HL-60 (cell line): ENCODE results near the gene TUBG1.

Source experiments
- DNase-seq, 2 experiments: peaks; one replicate each; pipeline ENCODE4 v3.0.0-alpha.2; 2010 to 2020; ENCODE audit warnings: low read depth in 1 of 2, low spot score in 1 of 2
- H3K27ac ChIP-seq: fragments of 250-450 bp; sonication (Bioruptor Pico); replicated peaks from 2 replicates; pipeline ENCODE4 v1.5.1; 2020; ENCODE audit warnings: mild to moderate bottlenecking, moderate library complexity
- H3K27me3 ChIP-seq: fragments of 250-450 bp; sonication (Bioruptor Pico); 2 replicates; pipeline ENCODE4 v1.5.1; 2021; ENCODE audit warnings: mild to moderate bottlenecking, moderate library complexity; ENCODE audit not compliant: insufficient read depth, poor library complexity, severe bottlenecking
- H3K4me3 ChIP-seq: replicated peaks from 2 replicates; pipeline ENCODE4 v1.5.1; 2011; ENCODE audit warnings: mild to moderate bottlenecking, control low read depth, low read length; ENCODE audit not compliant: insufficient read depth
- GABPA ChIP-seq: IDR thresholded peaks from 2 replicates; pipeline ENCODE4 v1.6.1; 2012; ENCODE audit warnings: low read depth
- POLR2AphosphoS5 ChIP-seq: IDR thresholded peaks from 2 replicates; pipeline ENCODE4 v1.6.1; 2012; ENCODE audit warnings: low read depth
- SPI1 ChIP-seq: IDR thresholded peaks from 2 replicates; pipeline ENCODE4 v1.6.1; 2012; ENCODE audit warnings: low read depth, mild to moderate bottlenecking, borderline replicate concordance
- TF ChIP-seq, protein P1 (sequence below): IDR thresholded peaks from 2 replicates; pipeline ENCODE4 v1.6.1; 2012; ENCODE audit warnings: low read depth; ENCODE audit not compliant: insufficient replicate concordance
- TF ChIP-seq, protein P2 (sequence below): IDR thresholded peaks from one replicate; pipeline ENCODE4 v1.5.1; 2011; ENCODE audit warnings: low read length, control low read depth, inconsistent platforms; ENCODE audit not compliant: insufficient read depth

The TUBG1 gene

DNA sequence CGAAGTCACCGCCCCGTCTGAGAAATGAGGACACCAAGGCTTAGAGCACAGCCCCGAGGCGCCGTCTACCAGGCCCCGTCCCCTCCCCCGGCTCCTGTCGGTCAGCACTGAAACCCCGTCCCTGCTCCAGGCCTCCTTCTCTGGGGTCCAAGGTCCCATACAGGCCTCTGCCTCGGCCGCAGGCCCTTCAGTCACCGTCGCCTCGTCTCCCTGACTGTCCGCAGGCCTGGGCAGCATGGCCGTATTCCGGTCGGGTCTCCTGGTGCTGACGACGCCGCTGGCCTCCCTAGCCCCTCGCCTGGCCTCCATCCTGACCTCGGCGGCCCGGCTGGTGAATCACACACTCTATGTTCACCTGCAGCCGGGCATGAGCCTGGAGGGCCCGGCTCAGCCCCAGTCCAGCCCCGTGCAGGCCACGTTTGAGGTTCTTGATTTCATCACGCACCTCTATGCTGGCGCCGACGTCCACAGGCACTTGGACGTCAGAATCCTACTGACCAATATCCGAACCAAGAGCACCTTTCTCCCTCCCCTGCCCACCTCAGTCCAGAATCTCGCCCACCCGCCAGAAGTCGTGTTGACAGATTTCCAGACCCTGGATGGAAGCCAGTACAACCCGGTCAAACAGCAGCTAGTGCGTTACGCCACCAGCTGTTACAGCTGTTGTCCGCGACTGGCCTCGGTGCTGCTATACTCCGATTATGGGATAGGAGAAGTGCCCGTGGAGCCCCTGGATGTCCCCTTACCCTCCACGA lies 46.9 kb upstream of the TUBG1 start:
- Histone ChIP-seq H3K4me3 (peak overlapping the region; percentile 85), H3K27me3 (no peaks in the 10 kb centered on the region), H3K27ac (peak overlapping the region; percentile 94)
- DNase-seq = peak in 1 of 2 experiments; percentile 49
- TF ChIP-seq, protein P1, sequence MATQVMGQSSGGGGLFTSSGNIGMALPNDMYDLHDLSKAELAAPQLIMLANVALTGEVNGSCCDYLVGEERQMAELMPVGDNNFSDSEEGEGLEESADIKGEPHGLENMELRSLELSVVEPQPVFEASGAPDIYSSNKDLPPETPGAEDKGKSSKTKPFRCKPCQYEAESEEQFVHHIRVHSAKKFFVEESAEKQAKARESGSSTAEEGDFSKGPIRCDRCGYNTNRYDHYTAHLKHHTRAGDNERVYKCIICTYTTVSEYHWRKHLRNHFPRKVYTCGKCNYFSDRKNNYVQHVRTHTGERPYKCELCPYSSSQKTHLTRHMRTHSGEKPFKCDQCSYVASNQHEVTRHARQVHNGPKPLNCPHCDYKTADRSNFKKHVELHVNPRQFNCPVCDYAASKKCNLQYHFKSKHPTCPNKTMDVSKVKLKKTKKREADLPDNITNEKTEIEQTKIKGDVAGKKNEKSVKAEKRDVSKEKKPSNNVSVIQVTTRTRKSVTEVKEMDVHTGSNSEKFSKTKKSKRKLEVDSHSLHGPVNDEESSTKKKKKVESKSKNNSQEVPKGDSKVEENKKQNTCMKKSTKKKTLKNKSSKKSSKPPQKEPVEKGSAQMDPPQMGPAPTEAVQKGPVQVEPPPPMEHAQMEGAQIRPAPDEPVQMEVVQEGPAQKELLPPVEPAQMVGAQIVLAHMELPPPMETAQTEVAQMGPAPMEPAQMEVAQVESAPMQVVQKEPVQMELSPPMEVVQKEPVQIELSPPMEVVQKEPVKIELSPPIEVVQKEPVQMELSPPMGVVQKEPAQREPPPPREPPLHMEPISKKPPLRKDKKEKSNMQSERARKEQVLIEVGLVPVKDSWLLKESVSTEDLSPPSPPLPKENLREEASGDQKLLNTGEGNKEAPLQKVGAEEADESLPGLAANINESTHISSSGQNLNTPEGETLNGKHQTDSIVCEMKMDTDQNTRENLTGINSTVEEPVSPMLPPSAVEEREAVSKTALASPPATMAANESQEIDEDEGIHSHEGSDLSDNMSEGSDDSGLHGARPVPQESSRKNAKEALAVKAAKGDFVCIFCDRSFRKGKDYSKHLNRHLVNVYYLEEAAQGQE = peak; percentile 13
- TF ChIP-seq SPI1 = no peak
- no peak for TF ChIP-seq GABPA
- peak; percentile 36 for TF ChIP-seq POLR2AphosphoS5
- TF ChIP-seq, protein P2, sequence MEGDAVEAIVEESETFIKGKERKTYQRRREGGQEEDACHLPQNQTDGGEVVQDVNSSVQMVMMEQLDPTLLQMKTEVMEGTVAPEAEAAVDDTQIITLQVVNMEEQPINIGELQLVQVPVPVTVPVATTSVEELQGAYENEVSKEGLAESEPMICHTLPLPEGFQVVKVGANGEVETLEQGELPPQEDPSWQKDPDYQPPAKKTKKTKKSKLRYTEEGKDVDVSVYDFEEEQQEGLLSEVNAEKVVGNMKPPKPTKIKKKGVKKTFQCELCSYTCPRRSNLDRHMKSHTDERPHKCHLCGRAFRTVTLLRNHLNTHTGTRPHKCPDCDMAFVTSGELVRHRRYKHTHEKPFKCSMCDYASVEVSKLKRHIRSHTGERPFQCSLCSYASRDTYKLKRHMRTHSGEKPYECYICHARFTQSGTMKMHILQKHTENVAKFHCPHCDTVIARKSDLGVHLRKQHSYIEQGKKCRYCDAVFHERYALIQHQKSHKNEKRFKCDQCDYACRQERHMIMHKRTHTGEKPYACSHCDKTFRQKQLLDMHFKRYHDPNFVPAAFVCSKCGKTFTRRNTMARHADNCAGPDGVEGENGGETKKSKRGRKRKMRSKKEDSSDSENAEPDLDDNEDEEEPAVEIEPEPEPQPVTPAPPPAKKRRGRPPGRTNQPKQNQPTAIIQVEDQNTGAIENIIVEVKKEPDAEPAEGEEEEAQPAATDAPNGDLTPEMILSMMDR = no peak

DNA sequence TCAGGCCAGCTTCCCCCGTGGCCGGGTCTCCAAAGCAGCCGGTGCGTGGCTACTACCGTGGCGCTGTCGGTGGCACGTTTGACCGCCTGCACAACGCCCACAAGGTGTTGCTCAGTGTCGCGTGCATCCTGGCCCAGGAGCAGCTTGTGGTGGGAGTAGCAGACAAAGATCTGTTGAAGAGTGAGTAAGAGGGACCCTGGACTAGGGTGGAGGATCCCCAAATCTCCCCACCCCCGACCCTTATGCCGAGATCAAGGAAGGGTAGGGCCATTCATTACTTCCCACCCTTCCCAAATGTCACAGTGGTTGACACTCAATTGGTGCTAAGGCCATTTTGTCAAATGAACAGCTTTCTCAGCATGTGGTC lies 46.4 kb upstream of the TUBG1 start:
- Histone ChIP-seq H3K27me3 (no peaks in the 10 kb centered on the region), H3K4me3 (peak overlapping the region; percentile 85), H3K27ac (peak overlapping the region; percentile 94)
- TF ChIP-seq, protein P1 = no peak
- no peak for DNase-seq

DNA sequence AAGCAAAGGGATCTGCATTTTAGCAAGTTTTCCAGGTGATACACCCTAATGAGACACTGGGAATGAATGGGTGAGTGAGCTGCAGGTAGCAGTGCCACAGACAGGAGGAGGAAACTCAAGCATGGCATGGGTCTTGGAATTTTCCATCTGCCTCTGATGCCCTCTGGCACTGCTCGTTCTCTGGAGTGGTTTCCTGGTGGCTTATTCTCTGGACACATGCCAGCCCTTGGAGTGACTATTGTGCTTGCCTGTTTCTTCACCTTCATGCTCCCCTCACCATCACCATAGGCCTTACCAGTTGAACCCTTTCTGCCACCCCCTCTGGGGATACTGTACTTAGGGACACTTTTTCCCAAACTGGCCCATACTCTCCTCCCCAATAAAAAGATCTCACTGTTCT lies 45.9 kb upstream of the TUBG1 start:
- Histone ChIP-seq H3K27ac (peak overlapping the region; percentile 94), H3K4me3 (peak overlapping the region; percentile 85), H3K27me3 (no peaks in the 10 kb centered on the region)
- no peak for DNase-seq
- TF ChIP-seq POLR2AphosphoS5 (no peak), SPI1 (no peak), GABPA (no peak)
- TF ChIP-seq, protein P1 = no peak
- TF ChIP-seq, protein P2 = no peak
